GM19452 (cell line): ENCODE data around the gene CDK14.

ENCODE experiments used
- ATAC-seq: cut with Tn5 transposase; IDR thresholded peaks from one replicate; pipeline ENCODE4 v1.9.1; 2021; ENCODE audit not compliant: unreplicated experiment

CDK14 gene

DNA sequence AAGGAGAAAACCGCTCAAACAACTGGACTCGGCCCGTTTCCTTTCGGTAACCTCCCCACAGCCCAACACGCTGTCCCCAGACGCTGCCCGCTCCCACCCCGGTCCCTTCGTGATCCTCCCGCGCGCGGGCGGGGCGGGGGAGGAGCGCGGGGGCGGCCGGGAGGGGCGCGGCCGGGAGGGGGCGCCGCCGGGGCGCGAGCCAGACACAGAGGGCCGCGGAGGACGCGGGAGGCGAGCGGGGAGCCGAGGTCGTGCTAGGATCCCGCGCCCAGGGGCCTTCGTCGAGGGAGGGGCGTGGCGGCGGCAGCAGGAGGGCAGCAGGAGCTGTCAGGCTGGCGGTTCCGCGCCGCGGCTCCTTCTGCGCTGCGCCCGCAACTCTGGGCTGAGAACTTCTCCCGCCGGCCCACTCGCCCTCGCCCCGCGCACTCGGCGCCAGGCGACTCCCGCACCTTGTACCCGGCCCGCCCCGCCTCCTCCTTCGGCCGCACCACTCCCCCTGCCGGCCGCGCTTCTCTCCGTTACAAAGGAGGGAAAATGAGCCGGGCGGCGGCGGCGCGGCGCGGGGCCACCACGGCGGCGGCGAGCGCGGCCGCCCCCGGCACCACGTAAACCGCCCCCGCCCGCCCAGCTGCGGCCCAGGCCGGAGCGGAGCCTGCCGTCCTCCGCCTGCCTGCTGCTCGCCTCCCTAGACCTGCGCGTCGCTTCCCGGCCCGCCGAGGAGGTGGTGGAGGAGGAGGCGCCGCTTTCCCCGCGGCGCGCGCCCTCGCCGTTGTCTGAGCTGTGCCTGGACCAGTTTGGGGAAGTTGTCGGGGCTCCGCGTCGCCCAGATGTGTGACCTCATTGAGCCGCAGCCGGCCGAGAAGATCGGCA lies at the start of gene CDK14:
CDK14 (plus strand) TSS at position 521 of the 870 bp plus-strand sequence; CDS start at position 828, 307 bp downstream.
- peak; percentile 62 for ATAC-seq

DNA sequence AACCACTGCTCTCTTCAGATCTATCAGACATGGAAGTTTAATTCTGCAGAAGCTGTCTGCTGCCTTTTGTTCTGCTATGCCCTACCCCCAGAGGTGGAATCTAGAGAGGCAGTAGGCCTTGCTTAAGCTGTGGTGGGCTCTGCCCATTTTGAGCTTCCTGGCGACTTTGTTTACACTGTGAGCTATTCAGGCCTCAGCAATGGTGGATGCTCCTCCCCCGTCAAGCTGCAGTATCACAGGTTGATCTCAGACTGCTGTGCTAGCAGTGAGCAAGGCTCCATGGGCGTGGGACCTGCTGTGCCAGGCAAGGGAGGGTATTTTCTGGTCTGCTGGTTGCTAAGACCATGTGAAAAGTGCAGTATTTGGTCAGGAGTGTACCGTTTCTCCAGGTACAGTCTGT lies 45.1 kb upstream of the CDK14 start:
- no peak for ATAC-seq

DNA sequence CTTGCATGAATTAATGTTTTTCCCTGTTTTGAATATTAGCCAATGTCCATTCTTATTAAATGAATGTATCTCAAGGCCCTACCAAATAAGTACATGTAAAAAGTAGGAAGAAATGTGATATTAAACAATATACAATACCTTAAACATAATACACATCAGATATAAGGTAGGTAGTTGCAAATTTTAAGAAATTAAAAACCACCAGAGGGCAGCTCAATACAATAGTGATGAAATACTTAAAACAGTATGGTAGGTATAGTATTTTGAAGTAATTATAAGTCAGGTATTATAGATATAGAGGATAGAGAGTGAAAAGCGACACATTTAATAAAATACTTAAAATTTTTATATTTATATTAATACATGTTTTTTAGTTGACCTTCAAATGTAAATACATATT lies 43.6 kb upstream of the CDK14 start:
- ATAC-seq: no peak

DNA sequence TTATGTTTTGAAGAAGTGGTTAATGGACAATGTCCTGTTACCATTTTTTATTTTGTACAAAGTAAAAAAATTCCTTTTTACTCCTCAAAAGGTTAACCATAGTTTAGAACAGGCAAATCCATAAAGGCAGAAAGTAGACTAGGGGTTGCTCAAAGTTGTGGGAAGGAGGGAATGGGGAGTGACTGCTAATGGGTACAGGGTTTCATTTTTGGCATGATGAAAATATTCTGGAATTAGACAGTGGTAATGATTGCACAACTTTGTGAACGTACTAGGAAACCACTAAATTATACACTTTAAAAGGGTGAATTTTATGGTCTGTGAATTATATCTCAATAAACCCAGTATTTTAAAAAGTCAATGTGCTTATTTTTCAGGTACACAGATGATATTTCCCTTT lies 35.4 kb upstream of the CDK14 start:
- ATAC-seq: no peak

DNA sequence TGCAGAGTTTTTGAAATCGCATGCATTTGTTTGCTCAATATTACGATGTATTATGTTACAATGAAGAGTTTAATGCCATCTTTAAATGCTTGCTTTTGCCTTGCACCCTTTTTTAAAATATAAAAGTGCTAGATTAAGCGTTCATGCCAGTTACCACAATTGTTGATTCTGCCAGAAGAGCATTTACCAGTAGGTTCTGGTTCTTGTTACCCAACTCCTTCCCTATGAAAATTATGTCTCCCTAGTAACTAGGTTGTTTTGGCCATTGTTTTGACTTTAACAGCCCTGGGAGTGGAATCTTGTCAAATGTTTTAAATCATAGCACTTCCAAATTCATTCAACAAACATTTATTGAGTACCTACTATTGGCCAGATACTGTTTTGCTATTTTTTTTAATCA lies 32.8 kb upstream of the CDK14 start:
- no peak for ATAC-seq

DNA sequence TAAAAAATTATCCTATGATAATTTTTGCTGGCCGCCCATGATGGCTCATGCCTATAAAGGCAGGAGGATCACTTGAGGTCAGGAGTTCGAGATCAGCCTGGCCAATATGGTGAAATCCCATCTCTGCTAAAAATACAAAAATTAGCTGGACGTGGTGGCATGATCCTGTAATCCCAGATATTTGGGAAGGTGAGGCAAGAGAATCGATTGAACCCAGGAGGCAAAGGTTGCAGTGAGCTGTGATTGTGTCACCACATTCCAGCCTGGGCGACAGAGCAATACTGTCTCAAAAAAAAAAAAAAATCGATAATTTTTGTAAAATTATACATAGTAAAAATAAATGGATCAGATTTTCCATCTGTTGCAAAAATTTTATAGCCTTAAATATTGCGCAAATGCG lies 31.7 kb upstream of the CDK14 start:
- no peak for ATAC-seq

DNA sequence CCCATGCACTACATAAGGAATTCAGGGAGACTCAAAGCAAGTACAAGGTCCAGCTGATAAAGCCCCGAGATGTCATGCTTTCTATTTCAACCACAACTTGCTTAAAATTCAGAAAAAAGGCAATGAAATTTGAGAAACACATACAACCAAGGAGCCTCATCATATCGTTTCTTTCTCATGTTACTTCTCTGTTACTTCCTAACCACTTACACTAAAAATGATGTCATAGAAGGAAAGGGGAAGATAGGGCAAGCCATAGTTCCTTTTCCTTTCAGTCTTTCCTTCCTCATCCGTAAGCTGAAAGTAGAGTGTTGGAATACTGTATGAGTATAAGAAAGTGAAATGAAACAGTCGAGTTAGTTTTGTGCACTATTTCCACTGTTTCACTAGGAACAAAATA lies 27.9 kb upstream of the CDK14 start:
- ATAC-seq: no peak

DNA sequence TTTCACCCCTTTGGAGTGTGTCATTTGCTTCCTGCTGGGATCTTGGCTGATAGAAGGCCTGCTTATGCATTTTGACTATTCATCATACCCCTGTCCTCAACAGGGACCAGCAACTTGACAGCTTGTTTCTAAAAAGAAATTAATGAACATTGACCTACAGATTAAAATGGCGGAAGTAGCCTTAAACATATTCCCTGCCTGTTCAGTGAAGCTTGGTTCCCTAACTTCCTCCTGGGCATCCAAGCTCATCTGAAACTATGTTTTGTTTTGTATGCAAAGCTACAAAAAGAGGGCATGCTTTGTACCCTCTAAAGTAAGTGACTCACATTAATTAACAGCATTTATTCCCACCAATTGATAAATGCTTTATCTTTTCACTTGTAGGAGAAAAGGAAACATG lies 26.8 kb upstream of the CDK14 start:
- no peak for ATAC-seq

DNA sequence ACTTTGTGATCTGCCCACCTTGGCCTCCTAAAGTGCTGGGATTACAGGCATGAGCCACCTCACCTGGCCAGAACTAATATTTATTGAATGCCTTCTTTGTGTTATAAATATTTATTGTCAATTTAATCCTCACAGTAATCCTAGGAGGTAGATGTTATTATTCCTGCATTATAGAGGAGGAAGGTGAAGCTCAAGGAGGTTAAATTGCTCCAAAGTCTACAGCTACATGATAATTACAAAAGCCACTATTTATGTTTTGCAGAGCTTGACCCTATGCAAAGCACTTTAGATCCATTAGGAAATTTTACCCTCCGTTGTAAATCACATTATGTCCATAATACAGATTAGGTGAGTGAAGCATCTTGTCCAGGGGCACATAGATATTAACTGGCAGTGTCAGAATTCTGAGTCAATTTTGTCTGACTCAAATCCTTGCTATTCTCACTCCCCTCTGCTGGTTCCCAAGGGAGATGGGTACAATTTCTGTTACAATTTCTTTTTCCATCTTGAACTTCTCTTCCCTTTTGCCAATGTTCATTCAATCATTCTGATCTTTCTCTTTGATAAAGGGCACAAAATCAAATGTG lies 25.7 kb upstream of the CDK14 start:
- ATAC-seq: no peak

DNA sequence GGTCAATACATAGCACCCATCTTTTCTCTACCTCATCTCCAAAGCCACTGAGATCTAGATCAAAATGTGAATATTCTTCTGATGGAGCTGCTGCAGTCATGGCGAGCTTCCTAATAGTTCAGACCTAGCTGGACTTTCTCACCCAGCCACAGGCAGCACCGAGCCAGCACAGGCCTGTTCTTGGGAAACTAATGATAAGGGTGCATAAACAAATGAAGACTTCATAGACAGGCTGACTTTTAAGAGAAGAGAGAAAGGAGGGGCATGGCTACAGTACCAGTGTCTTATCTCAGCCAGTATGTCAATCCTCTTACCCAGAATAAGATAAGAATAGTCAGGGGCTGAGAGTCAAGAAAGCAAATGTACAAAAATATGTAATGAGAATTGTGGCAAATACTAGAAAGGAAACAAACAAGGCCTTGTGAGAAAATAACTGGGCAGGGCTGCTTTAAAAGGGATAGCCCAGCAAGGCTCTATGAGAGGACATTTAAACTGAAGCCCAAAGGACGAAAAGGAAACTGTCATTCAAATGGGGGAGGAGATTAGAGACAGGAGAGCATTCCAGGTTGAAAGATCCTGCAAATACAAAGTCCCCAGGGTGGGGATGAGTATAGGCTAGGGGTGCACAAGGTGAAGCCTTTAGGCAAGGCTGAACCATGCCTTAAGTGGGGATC lies 21.8 kb upstream of the CDK14 start:
- ATAC-seq: no peak

DNA sequence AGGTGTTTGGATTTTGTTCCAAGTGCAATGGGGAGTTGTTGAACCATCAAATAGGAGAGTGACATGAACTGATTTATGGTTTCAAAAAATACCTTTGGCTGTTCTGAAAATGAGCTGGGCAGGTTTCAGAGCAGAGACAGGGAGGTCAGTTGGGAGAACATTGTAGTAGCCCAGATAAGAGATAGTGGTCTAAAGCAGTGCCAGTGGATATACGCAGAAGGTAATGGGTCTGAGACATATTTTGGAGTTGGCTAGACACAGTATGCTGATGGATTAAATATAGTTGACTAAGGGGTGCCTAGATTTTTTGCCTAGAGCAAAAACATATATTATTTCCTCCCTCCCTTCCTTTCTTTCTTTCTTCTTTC lies 21.3 kb upstream of the CDK14 start:
- ATAC-seq: no peak

DNA sequence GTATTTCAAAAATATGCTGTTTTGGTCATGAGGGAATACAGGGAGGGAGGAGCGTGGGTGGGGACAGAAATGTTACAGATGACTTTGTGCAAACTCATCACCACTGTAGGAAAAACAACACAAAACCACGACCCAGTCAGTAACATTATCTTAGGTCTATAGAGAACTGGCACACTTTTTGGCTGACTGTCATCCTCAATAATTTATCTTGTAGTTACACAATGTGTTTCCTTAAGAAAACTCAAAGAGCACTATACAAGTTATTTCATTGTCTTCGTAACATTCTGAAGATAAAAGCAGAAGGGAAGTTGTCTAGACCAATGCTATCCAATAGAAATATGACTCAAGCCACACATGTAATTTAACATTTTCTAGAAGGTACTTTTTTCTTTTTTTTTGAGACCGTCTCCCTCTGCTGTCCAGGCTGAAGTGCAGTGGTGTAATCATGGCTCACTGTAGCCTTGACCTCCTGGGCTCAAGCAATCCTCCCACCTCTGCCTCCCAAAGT lies 16.9 kb upstream of the CDK14 start:
- ATAC-seq: no peak

DNA sequence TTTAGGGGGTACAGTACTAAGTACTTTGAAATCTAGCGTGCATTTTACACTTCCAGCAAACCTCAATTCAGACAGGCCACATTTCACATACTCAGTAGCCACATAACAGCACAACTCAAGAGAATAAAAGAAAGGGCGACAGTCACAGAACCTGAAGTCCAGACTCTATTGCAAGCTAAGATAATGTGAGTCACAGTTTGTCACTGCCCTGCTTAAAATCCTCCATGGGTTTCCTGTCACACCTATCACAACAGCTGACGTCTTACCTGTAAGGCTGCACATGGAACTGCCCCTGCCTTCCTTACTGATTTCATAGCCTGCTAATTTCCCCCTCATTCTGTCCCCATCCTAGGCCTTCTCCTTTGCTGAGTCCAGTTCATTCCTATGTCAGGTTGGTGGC lies 16.1 kb upstream of the CDK14 start:
- no peak for ATAC-seq

DNA sequence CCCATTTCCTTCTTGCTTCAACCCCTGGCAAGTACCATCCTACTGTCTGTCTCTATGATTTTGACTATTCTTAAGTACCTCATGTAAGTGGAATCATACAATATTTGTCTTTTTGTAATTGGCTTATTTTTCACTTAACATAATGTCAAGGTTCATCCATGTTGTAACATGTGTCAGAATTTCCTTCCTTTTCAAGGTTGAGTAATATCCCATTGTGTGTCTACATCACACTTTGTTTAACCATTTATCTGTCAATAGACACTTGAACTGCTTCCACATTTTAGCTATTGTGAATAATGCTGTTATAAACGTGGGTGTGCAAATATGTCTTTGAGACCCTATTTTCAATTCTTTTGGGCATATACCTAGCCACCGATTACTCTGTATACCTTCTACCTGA lies 14.0 kb upstream of the CDK14 start:
- no peak for ATAC-seq

DNA sequence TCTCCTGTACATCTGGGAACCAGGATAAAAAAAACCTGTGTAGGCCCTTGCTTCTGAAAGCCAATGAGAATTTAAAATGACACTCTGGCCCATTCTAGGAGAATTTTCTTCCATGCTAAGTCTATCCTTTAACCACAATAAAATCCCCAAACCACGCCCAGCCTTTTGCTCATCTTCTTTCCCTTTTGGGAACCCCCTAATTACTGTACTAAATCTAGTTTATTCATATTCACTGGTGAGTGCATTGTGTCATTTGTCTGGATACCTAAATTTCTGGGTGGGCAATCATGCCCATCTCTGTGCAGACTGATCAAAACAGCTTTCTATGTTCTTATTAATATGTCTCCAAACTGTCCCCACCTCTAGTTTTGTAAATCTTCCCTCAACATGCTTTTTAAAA lies 11.7 kb upstream of the CDK14 start:
- no peak for ATAC-seq

DNA sequence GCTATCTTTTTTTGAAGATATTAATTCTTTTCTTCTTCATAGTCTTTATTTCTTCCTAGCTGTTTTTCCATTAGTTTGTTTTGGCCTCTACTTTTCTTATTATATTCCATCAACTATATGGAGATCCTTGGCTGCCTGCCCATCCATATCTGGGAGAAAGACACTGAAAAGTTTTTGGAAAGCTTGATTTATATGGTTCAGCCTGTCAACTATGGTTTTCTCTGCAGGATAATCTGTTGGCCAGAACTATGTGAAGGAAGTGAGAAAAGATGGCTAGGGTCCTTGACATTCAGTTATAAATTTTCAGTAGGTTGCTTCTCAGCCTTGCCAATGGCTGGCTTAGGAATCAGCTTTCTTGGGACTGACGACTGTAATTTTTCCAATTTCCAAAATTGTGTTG lies 10.0 kb upstream of the CDK14 start:
- ATAC-seq: no peak

DNA sequence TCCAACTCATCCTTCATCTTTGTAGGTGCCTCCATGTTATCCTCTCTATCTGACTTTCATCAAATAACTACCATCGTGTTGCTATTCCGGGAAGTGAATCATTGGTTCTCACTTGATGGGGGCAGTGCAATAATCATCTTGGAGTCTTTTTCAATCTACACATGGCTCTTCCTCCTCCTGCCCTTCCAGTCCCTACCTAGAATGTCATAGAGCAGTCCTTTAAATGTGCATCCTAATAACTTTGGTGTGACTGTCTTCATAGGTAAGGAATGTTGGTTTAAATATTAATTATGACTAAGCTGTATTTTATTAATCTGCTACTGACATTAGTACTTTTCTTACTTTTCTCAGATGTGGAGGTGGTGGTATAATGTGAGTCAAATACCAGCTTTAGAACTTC lies 8.4 kb upstream of the CDK14 start:
- ATAC-seq: no peak

DNA sequence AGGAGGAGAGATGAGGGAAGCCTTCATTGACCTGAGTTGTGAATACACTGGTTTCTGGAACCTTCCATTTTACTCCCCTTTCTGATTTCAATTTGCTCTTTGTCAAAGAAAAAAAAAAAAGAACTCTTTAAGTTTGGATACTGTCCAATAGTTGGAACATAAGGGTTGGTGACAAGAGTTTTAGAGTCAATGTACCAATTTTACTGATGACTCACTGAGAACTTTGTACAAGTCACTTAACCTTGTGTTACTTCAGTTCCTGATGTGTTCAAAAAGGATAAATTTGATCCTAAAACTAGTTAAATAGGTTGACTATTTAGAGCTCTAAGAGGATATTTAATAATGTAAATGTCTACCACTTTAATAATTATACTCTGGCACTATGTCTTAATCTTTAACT lies 4.1 kb upstream of the CDK14 start:
- ATAC-seq: no peak

DNA sequence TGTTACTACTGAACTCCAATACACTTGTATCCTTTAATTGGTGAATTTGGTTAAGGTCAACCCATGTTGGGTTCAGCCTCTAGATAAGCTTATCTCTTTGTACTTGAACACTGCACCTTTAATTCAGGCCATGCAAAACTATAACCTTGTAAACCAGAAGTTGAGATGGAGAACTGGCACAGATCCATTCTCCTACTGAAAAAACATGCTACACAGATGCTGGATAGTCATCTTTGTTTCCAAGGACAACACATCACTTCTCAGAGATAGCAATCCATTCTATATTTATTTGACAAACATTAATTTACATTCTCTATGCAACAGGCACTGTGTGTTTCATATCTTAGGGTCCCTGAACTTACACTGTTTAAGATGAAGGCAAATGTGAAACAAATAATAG lies 2.9 kb upstream of the CDK14 start:
- ATAC-seq: no peak

DNA sequence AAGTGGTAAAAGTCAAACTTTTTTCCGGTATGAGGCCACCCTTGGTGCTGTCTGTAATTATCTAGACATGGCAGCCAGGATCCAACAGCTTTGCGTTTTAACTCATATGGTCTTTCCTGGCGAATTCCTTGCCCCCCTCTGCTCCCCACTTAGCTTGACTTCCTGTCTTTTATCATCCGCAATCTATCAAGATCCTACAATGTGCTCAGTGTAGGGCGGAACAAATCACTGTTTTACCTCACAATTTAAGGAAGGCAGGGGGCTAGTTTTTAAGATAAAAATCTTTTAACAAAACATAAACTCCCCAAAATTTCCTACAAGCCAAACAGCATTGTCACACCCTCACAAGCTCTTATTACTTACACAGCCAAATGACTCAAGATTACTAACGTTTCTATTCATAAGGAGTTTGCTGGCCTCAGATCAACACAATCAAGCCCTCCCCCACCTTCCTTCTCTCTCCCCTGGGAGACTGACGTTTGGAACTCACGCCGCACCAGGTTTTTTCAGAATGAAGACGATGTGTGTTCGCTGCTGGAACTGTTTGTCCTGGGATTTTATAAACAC lies 1.3 kb upstream of the CDK14 start:
- ATAC-seq: no peak

DNA sequence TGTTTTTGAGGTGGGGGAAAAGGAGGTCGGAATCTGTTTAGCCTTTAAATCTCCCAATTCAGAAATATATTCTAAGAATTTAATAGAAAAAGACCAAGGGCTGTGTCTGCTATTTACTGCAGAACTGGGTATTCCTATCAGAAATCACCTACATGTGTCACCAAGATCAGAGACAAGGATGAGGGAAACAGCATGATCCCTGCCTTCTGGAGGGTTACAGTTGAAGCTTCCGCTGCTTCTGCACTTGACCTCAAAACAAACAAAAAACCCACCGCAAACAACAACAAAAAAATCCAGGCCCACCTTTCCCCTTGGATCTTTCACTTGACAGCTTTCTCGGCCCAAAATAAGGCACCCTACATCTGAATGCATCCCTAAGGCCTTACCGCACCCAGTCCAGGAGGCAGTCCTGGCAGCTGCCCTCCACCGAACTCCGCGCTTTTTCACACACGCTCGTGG lies 750 bp upstream of the CDK14 start:
- ATAC-seq: peak; percentile 3
